K562 (cell line): Measurements from ENCODE around the gene LRMDA. TPM values are rescaled to one million over a fixed set of nuclear protein-coding genes. Genes with fewer than 3 reads are reported as not detected.
A peak's percentile ranks its signal among the peaks of the same experiment; 100 is the strongest.

ENCODE experiments used
- ATAC-seq: fragments of 200-7000 bp; cut with Tn5 transposase; 3 replicates; pipeline ENCODE4 v1.9.1; 2020; ENCODE audit warnings: moderate library complexity
- BruUV-seq: library from RNA; stranded (reverse); fragments of 400-500 nt; replicated peaks from 2 replicates; lab custom pipeline; 2021; lab: Mats Ljungman, UMichigan
- CTCF ChIA-PET: fragments of 300-600 bp; formaldehyde crosslinking; extraction: SDS; loops from one replicate; lab custom pipeline; 2021; ENCODE audit warnings: low intra/inter-chr PET ratio; lab: Yijun Ruan, JAX
- POLR2A ChIA-PET: fragments of 300-600, 350-650 bp; sonication (Branson Sonifier 250); formaldehyde crosslinking; extraction: SDS; loops from one replicate; lab custom pipeline; 2021; ENCODE audit warnings: antibody characterized with exemption, inconsistent platforms; lab: Yijun Ruan, JAX
- DNase-seq, 4 experiments: peaks; one replicate each; pipeline versions ENCODE4 v3.0.0 to v3.0.0-alpha.2; 2011 to 2018; ENCODE audit warnings: low spot score in 3 of 4, mixed read lengths in 3 of 4; ENCODE audit errors: extremely low read depth in 1 of 4
- FAIRE-seq: peaks from 2 replicates; lab custom pipeline; 2011; peaks lifted over from hg19 to GRCh38; lab: Jason Lieb, UNC
- H2AFZ ChIP-seq: 2 replicates; pipeline ENCODE4 v1.6.0; 2011; ENCODE audit warnings: low read depth, low read length, control low read depth, inconsistent platforms
- H3K27ac ChIP-seq: fragments of 200-600 bp; 3 replicates; pipeline ENCODE4 v1.8.0; 2011; ENCODE audit warnings: low read depth, mild to moderate bottlenecking, control low read depth, inconsistent platforms, low read length, moderate library complexity, mixed read lengths; ENCODE audit errors: extremely low read depth
- H3K27me3 ChIP-seq, 2 experiments: fragments of 300-600 bp in 1 of 2; 2 replicates in 1 of 2; 3 replicates in 1 of 2; pipeline versions ENCODE4 v1.6.0 to v1.8.0; 2011; ENCODE audit warnings: inconsistent platforms in 2 of 2, low read length in 2 of 2, mild to moderate bottlenecking in 1 of 2, mixed read lengths in 1 of 2, moderate library complexity in 1 of 2; ENCODE audit not compliant: control insufficient read depth in 2 of 2, insufficient read depth in 2 of 2
- H3K36me3 ChIP-seq: fragments of 300-600 bp; 3 replicates; pipeline ENCODE4 v1.8.0; 2011; ENCODE audit warnings: mild to moderate bottlenecking, low read length, inconsistent platforms; ENCODE audit not compliant: control insufficient read depth, insufficient read depth
- H3K4me1 ChIP-seq, 2 experiments: fragments of 200-600 bp in 1 of 2; replicated peaks in 1 of 2; 2 replicates in 1 of 2; 3 replicates in 1 of 2; pipeline versions ENCODE4 v1.5.1 to v1.8.0; 2011; ENCODE audit warnings: inconsistent platforms in 2 of 2, low read length in 2 of 2, mild to moderate bottlenecking in 1 of 2, mixed read lengths in 1 of 2, moderate library complexity in 1 of 2; ENCODE audit not compliant: control insufficient read depth in 2 of 2, insufficient read depth in 2 of 2
- H3K4me2 ChIP-seq: 2 replicates; pipeline ENCODE4 v1.6.1; 2011; ENCODE audit warnings: low read length, control low read depth, inconsistent platforms, mixed read lengths; ENCODE audit not compliant: insufficient read depth
- H3K4me3 ChIP-seq: fragments of 200-600 bp; sonication (generic), shearing (Covaris generic); 2 replicates; pipeline ENCODE4 v1.5.1; 2016; ENCODE audit warnings: control low read depth, inconsistent platforms
- H3K79me2 ChIP-seq: fragments of 200-600 bp; 3 replicates; pipeline ENCODE4 v1.8.0; 2011; ENCODE audit warnings: low read length, inconsistent platforms; ENCODE audit not compliant: control insufficient read depth, insufficient read depth
- H3K9ac ChIP-seq, 2 experiments: 2 replicates each; pipeline versions ENCODE4 v1.6.0 to v1.6.1; 2011; ENCODE audit warnings: low read depth in 2 of 2, low read length in 2 of 2, control low read depth in 1 of 2, inconsistent platforms in 1 of 2, mild to moderate bottlenecking in 1 of 2, mixed read lengths in 1 of 2; ENCODE audit not compliant: insufficient read depth in 1 of 2
- H3K9me1 ChIP-seq: one replicate; pipeline ENCODE4 v1.6.0; 2011; ENCODE audit warnings: inconsistent platforms, mild to moderate bottlenecking, low read length, moderate library complexity; ENCODE audit not compliant: control insufficient read depth, insufficient read depth
- H3K9me3 ChIP-seq: replicated peaks from 2 replicates; pipeline ENCODE4 v1.5.1; 2011; ENCODE audit warnings: low read depth, low read length, inconsistent platforms; ENCODE audit not compliant: control insufficient read depth, insufficient read depth
- H4K20me1 ChIP-seq: replicated peaks from 2 replicates; pipeline ENCODE4 v1.6.1; 2011; ENCODE audit warnings: low read length, inconsistent platforms, mixed read lengths; ENCODE audit not compliant: control insufficient read depth, insufficient read depth
- CEBPG ChIP-seq, 3 experiments: fragments of 200-800 bp in 1 of 3; sonication (Bioruptor generic) in 1 of 3; sonication (generic) in 1 of 3; formaldehyde crosslinking in 1 of 3; IDR thresholded peaks in 2 of 3; conservative IDR thresholded peaks in 1 of 3; 2 replicates each; pipeline versions ENCODE4 v1.6.1 to v1.8.0; 2016 to 2022; ENCODE audit warnings: missing compliant biosample characterization in 2 of 3, missing genetic modification characterization in 2 of 3, mild to moderate bottlenecking in 1 of 3, missing genetic modification reagents in 1 of 3
- DPF2 ChIP-seq: fragments of 450-650 bp; IDR thresholded peaks from 2 replicates; pipeline ENCODE4 v1.6.1; 2016
- NFRKB ChIP-seq: fragments of 450-650 bp; IDR thresholded peaks from 2 replicates; pipeline ENCODE4 v1.6.1; 2016; ENCODE audit warnings: low read depth
- POU5F1 ChIP-seq: fragments of 150-350 bp; IDR thresholded peaks from 2 replicates; pipeline ENCODE4 v1.6.1; 2014; ENCODE audit warnings: borderline replicate concordance, low read length, low read depth, mild to moderate bottlenecking; ENCODE audit not compliant: partially characterized antibody
- ZNF311 ChIP-seq: fragments of 250-450 bp; sonication (Bioruptor Pico); IDR thresholded peaks from 2 replicates; pipeline ENCODE4 v1.4.0; 2020; ENCODE audit warnings: mild to moderate bottlenecking, moderate library complexity
- WGBS: fragments of 100-300 bp; shearing (Covaris generic); methylation state at CpG from one replicate; pipeline ENCODE4 v1.1.6; 2016; ENCODE audit warnings: low coverage, mixed read lengths; ENCODE audit not compliant: insufficient coverage; ENCODE audit errors: missing lambda C conversion rate; 5-methylcytosine and 5-hydroxymethylcytosine counted together
- in situ Hi-C: fragments of 300-500 bp; cut with MboI; formaldehyde crosslinking; loops from 4 replicates; pipeline ENCODE4 v1.15.0; 2018; ENCODE audit warnings: inconsistent platforms, mixed read lengths
- intact Hi-C: fragments of 100-400 bp; cut with micrococcal nuclease; formaldehyde crosslinking; loops from 2 replicates; pipeline ENCODE4 v1.14.2; 2022
- polyA plus RNA-seq, 8 experiments: library from polyadenylated mRNA; depleted of rRNA in 4 of 8; stranded (reverse) in 5 of 8; unstranded in 3 of 8; fragments of >200 nt; fragmentation: Nextera tagmentation in 2 of 8; fragmentation: Illumina TruSeq in 1 of 8; extraction: Ambion mirVana in 2 of 8; extraction: Trizol in 1 of 8; gene quantifications; 2 replicates each; pipeline versions ENCODE4 v1.2.1 to v1.2.3, GENCODE V29; 2011 to 2014; ENCODE audit warnings: inconsistent platforms in 1 of 8, missing spikeins in 1 of 8
- total RNA-seq, 7 experiments: library from RNA; depleted of rRNA in 6 of 7; stranded (reverse); fragments of >200 nt in 6 of 7; fragmentation: Illumina TruSeq in 2 of 7; extraction: Trizol in 2 of 7; gene quantifications; 2 replicates each; pipeline versions ENCODE4 v1.2.1 to v1.2.3, GENCODE V29; 2011 to 2021; ENCODE audit warnings: low replicate concordance in 1 of 7
- TF ChIP-seq, protein P1 (sequence below): IDR thresholded peaks from 3 replicates; pipeline ENCODE4 v1.6.1; 2011; ENCODE audit warnings: borderline replicate concordance, mild to moderate bottlenecking; ENCODE audit not compliant: insufficient read length, insufficient read depth
- TF ChIP-seq, protein P2 (sequence below): fragments of 250-450 bp; sonication (Bioruptor Pico); IDR thresholded peaks from 2 replicates; pipeline ENCODE4 v1.8.0; 2022; ENCODE audit warnings: inconsistent platforms, mild to moderate bottlenecking, moderate library complexity, borderline replicate concordance
- TF ChIP-seq, protein P3 (sequence below): fragments of 200-400 bp; formaldehyde crosslinking; IDR thresholded peaks from 2 replicates; pipeline ENCODE4 v1.6.1; 2017; ENCODE audit warnings: mild to moderate bottlenecking, low read depth, low read length, moderate library complexity

The LRMDA gene
- total and polyA plus RNA-seq, 9 of the 15 experiments (the other 6 are each of a cell fraction or from before 2014, with no cell fraction given) = 0.25 TPM; not detected in 8

DNA sequence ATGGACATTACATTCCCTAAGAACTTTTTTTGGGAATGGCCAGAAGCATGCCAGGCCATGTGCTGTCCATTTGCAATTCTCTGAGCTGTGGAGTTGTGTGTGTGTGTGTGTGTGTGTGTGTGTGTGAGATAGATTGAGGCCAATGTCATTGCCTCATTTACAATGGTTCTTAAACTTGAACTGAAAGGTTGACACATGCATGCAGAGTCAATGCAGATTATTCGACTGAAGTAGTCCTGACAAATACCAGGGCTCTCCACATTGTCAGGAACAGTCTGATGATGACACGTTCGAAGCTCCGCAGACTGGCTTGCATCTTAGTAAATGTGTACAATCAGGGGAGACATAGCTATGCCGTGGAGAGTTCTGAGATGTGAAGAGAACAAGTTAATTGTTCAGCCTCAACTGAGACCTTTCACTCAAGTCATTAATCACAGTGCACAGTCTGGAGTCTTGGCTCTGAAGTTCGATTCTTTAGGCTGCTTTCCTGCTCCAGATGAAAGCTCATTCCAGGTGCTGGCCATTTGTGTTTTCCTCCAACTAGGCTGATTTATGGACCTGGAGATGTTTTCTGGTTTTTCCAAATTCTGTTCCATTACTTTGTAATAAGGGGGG is 921.9 kb downstream of the LRMDA start:
- Histone ChIP-seq H4K20me1 (no peaks in the 10 kb centered on the region), H3K27ac (no peak overlapping the region), H3K4me1 (no peaks in the 10 kb centered on the region), H3K27me3 (no peaks in the 10 kb centered on the region), H3K4me2 (no peak overlapping the region), H2AFZ (no peak overlapping the region), H3K4me3 (no peak overlapping the region), H3K9me3 (no peaks in the 10 kb centered on the region), H3K9ac (no peak overlapping the region), H3K36me3 (no peaks in the 10 kb centered on the region), H3K79me2 (no peaks in the 10 kb centered on the region), H3K9me1 (no peaks in the 10 kb centered on the region)
- DNase-seq = no peak
- in situ Hi-C loops = no loop called here
- no peak for ATAC-seq
- FAIRE-seq = no peak
- 0% methylated on average over 6 of the region's 6 CpGs for WGBS
- TF ChIP-seq CEBPG (CRISPR knock-in tag; IDR thresholded peaks at IDR 0.05) (no peak), CEBPG (tag; conservative IDR thresholded peaks at IDR 0.05 in 1 of 2, IDR thresholded peaks at IDR 0.05 in 1 of 2) (no peak), POU5F1 (no peak), DPF2 (no peak), ZNF311 (CRISPR knock-in tag) (0 out of 2 replicates have a peak, but pooled peaks have one; percentile 5), NFRKB (no peak)
- TF ChIP-seq, protein P1, sequence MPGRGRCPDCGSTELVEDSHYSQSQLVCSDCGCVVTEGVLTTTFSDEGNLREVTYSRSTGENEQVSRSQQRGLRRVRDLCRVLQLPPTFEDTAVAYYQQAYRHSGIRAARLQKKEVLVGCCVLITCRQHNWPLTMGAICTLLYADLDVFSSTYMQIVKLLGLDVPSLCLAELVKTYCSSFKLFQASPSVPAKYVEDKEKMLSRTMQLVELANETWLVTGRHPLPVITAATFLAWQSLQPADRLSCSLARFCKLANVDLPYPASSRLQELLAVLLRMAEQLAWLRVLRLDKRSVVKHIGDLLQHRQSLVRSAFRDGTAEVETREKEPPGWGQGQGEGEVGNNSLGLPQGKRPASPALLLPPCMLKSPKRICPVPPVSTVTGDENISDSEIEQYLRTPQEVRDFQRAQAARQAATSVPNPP = no peak
- TF ChIP-seq, protein P2, sequence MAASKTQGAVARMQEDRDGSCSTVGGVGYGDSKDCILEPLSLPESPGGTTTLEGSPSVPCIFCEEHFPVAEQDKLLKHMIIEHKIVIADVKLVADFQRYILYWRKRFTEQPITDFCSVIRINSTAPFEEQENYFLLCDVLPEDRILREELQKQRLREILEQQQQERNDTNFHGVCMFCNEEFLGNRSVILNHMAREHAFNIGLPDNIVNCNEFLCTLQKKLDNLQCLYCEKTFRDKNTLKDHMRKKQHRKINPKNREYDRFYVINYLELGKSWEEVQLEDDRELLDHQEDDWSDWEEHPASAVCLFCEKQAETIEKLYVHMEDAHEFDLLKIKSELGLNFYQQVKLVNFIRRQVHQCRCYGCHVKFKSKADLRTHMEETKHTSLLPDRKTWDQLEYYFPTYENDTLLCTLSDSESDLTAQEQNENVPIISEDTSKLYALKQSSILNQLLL (CRISPR knock-in tag) = no peak
- TF ChIP-seq, protein P3, sequence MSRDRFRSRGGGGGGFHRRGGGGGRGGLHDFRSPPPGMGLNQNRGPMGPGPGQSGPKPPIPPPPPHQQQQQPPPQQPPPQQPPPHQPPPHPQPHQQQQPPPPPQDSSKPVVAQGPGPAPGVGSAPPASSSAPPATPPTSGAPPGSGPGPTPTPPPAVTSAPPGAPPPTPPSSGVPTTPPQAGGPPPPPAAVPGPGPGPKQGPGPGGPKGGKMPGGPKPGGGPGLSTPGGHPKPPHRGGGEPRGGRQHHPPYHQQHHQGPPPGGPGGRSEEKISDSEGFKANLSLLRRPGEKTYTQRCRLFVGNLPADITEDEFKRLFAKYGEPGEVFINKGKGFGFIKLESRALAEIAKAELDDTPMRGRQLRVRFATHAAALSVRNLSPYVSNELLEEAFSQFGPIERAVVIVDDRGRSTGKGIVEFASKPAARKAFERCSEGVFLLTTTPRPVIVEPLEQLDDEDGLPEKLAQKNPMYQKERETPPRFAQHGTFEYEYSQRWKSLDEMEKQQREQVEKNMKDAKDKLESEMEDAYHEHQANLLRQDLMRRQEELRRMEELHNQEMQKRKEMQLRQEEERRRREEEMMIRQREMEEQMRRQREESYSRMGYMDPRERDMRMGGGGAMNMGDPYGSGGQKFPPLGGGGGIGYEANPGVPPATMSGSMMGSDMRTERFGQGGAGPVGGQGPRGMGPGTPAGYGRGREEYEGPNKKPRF = no peak
- intact Hi-C loops = no loop called here
- ChIA-PET POLR2A (no interaction called here), CTCF (no interaction called here)
- BruUV-seq = no TSS peak
